Cardiac fibroblast (primary cell): ENCODE data around the gene LMAN2L.

Source experiments
- DNase-seq, 2 donors: peaks; one replicate each; pipeline versions ENCODE4 v3.0.0 to v3.0.0-alpha.2; 2010; ENCODE audit warnings: low read depth in 2 of 2
- H3K4me3 ChIP-seq, 2 donors: replicated peaks in 1 of 2; 1 replicate in 1 of 2; 2 replicates in 1 of 2; pipeline ENCODE4 v1.5.1; 2011; ENCODE audit warnings: low read depth in 2 of 2, low read length in 2 of 2, mild to moderate bottlenecking in 2 of 2, moderate library complexity in 1 of 2
- CTCF ChIP-seq: IDR thresholded peaks from one replicate; pipeline ENCODE4 v1.5.1; 2011; ENCODE audit warnings: low read depth, mild to moderate bottlenecking, low read length, inconsistent platforms

LMAN2L gene

GRCh38 chr2:96767135-96767871, 27.4 kb upstream of the LMAN2L start:
- no peak overlapping the region for H3K4me3 ChIP-seq
- no peak for TF ChIP-seq CTCF
- DNase-seq, result no peak

GRCh38 chr2:96764253-96764637, 24.4 kb upstream of the LMAN2L start:
- no peak for DNase-seq
- H3K4me3 ChIP-seq, result peak overlapping the region in 1 of 2 donors; percentile 4
- no peak for TF ChIP-seq CTCF

GRCh38 chr2:96763511-96764252, 23.8 kb upstream of the LMAN2L start:
- TF ChIP-seq CTCF, result peak; percentile 46

GRCh38 chr2:96762529-96763311, 22.9 kb upstream of the LMAN2L start:
- H3K4me3 ChIP-seq, result peak overlapping the region in 1 of 2 donors; percentile 1

More at GRCh38 chr2:96763511-96764252, 23.8 kb upstream of the LMAN2L start:
- no peak for DNase-seq
- H3K4me3 ChIP-seq, result peak overlapping the region in 1 of 2 donors; percentile 4

GRCh38 chr2:96760986-96761832, 21.3 kb upstream of the LMAN2L start:
- peak; percentile 30 to 38 for DNase-seq
- peak; percentile 9 for TF ChIP-seq CTCF
- peak overlapping the region; percentile 62 to 75 for H3K4me3 ChIP-seq

More at GRCh38 chr2:96762529-96763311, 22.9 kb upstream of the LMAN2L start:
- no peak for TF ChIP-seq CTCF
- peak in 1 of 2 donors; percentile 22 for DNase-seq
